Measurements from ENCODE around the gene SULT1C3.

GRCh38 chr2:108228006-108228405, 11.8 kb upstream of the SULT1C3 start:
- TF ChIP-seq CTCF (IDR thresholded peaks at IDR 0.05) (no peak), EP300 (IDR thresholded peaks at IDR 0.05) (no peak)
